Lower leg skin (tissue), 3 donors: Measurements from ENCODE around the gene DPRX.

Experiments
- CTCF ChIP-seq, 3 donors: fragments of 450-650 bp; IDR thresholded peaks; one replicate each; pipeline ENCODE4 v1.5.1; 2016; ENCODE audit warnings: antibody characterized with exemption in 3 of 3, mild to moderate bottlenecking in 3 of 3, moderate library complexity in 2 of 3
- POLR2A ChIP-seq, 2 donors: fragments of 450-650 bp; IDR thresholded peaks; one replicate each; pipeline ENCODE4 v1.6.1; 2016 to 2017; ENCODE audit warnings: antibody characterized with exemption in 2 of 2, mild to moderate bottlenecking in 1 of 2, moderate library complexity in 1 of 2

DNA sequence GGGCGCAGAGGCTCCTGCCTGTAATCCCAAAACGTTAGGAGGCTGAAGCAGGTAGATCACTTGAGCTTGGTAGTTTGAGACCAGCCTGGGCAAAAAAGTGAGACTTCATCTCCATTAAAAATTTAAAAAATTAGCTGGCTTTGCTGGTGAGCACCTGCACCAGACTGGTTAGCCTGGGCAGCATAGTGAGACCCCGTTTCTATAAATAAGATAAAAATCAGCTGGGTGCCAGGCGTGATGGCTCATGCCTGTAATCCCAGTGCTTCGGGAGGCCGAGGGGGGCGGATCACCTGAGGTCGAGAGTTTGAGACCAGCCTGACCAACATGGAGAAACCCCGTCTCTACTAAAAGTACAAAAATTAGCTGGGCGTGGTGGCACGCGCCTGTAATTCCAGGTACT lies 32.4 kb downstream of the DPRX start:
- TF ChIP-seq POLR2A (IDR thresholded peaks at IDR 0.05), result no peak
- TF ChIP-seq CTCF (IDR thresholded peaks at IDR 0.05), result no peak
